Measurements from ENCODE around the gene MCC.

GRCh38 chr5:113520899-113521298, 32.6 kb upstream of the MCC start:
- TF ChIP-seq CTCF (IDR thresholded peaks at IDR 0.05; ENCODE audit: insufficient read depth, low read length, poor library complexity, severe bottlenecking) (no peak), EZH2phosphoT487 (conservative IDR thresholded peaks at IDR 0.05; ENCODE audit: low read length) (no peak)
